A673 (cell line): Measurements from ENCODE around the gene SMIM30. TPM values are rescaled to one million over a fixed set of nuclear protein-coding genes. Genes with fewer than 3 reads are reported as not detected.

Experiments
- BruUV-seq: library from RNA; stranded (reverse); fragments of 400-500 nt; replicated peaks from 2 replicates; lab custom pipeline; 2021; lab: Mats Ljungman, UMichigan
- CTCF ChIA-PET: fragments of 300-600 bp; sonication (Branson Sonifier 250); formaldehyde crosslinking; loops from one replicate; lab custom pipeline; 2022; ENCODE audit warnings: antibody characterized with exemption; lab: Charles Lee
- POLR2A ChIA-PET: fragments of 300-600 bp; sonication (Branson Sonifier 250); formaldehyde crosslinking; loops from one replicate; lab custom pipeline; 2022; ENCODE audit warnings: antibody characterized with exemption; ENCODE audit not compliant: low non-redundant PET; lab: Charles Lee
- DNase-seq: peaks from one replicate; pipeline ENCODE4 v3.0.0-alpha.2; 2015; ENCODE audit warnings: low spot score
- H3K27ac ChIP-seq: fragments of 200-600 bp; sonication (generic); 2 replicates; pipeline ENCODE4 v1.5.1; 2016; ENCODE audit warnings: mixed run types, low read depth, mild to moderate bottlenecking, mixed read lengths, antibody characterized with exemption, low read length; ENCODE audit not compliant: poor library complexity, severe bottlenecking
- H3K27me3 ChIP-seq: fragments of 200-600 bp; sonication (generic); replicated peaks from 2 replicates; pipeline ENCODE4 v1.6.1; 2017; ENCODE audit warnings: mixed run types, low read depth, mild to moderate bottlenecking, mixed read lengths, antibody characterized with exemption, low read length; ENCODE audit not compliant: insufficient read depth, poor library complexity
- H3K36me3 ChIP-seq: fragments of 200-600 bp; sonication (generic); 2 replicates; pipeline ENCODE4 v1.6.1; 2016; ENCODE audit warnings: mixed run types, mild to moderate bottlenecking, mixed read lengths, antibody characterized with exemption, low read length; ENCODE audit not compliant: insufficient read depth, poor library complexity, severe bottlenecking
- H3K4me1 ChIP-seq: fragments of 200-600 bp; sonication (generic); 2 replicates; pipeline ENCODE4 v1.6.1; 2017; ENCODE audit warnings: mixed run types, mild to moderate bottlenecking, mixed read lengths, antibody characterized with exemption, low read length; ENCODE audit not compliant: insufficient read depth, poor library complexity, severe bottlenecking
- H3K4me3 ChIP-seq: fragments of 200-600 bp; sonication (generic); 2 replicates; pipeline ENCODE4 v1.5.1; 2016; ENCODE audit warnings: low read depth, mixed run types, mild to moderate bottlenecking, mixed read lengths, low read length; ENCODE audit not compliant: poor library complexity, severe bottlenecking
- H3K9me3 ChIP-seq: fragments of 200-600 bp; sonication (generic); 2 replicates; pipeline ENCODE4 v1.6.1; 2016; ENCODE audit warnings: mixed run types, low read depth, mild to moderate bottlenecking, mixed read lengths, antibody characterized with exemption, low read length; ENCODE audit not compliant: poor library complexity, severe bottlenecking
- CTCF ChIP-seq: fragments of 300-800, 200-600 bp; sonication (generic); conservative IDR thresholded peaks from 2 replicates; pipeline ENCODE4 v1.5.1; 2017; ENCODE audit warnings: low read depth, mild to moderate bottlenecking, antibody characterized with exemption, low read length, moderate library complexity, mixed read lengths
- EZH2 ChIP-seq: fragments of 200-600 bp; sonication (generic); IDR thresholded peaks from 2 replicates; pipeline ENCODE4 v1.6.1; 2017; ENCODE audit warnings: borderline replicate concordance, low read depth, mild to moderate bottlenecking, mixed read lengths, antibody characterized with exemption, low read length; ENCODE audit not compliant: poor library complexity, severe bottlenecking
- intact Hi-C: fragments of 100-400 bp; cut with micrococcal nuclease; formaldehyde crosslinking; loops from one replicate; pipeline ENCODE4 v1.10.0; 2022; ENCODE audit not compliant: unreplicated experiment
- total RNA-seq: library from RNA; stranded (reverse); gene quantifications from 2 replicates; pipeline ENCODE4 v1.2.3, GENCODE V29; 2021

Gene SMIM30
- total RNA-seq, 1 experiment from 2014 or later = 40.8 TPM

GRCh38 chr7:113086431-113086888 is 31.9 kb downstream of the SMIM30 start, which contains the start of gene GPR85:
Gene GPR85 (minus strand): TSS chr7:113086827. CDS start chr7:113084721, 2,106 bp downstream.
- Histone ChIP-seq H3K9me3 (no peaks in the 10 kb centered on the region), H3K4me1 (no peaks in the 10 kb centered on the region), H3K27me3 (peaks cover 17% of the 10 kb centered on the region), H3K4me3 (peak within 1 kb of the TSS; percentile 47), H3K27ac (no peak within 1 kb of the TSS), H3K36me3 (no peaks in the 10 kb centered on the region)
- ChIA-PET CTCF (interaction anchor here (0.6 kb wide), 1 partner anchor 32 kb away, joined by 4 read pairs; the partner anchor contains the start of gene SMIM30), POLR2A (no interaction called here)
- TF ChIP-seq CTCF (no peak), EZH2 (no peak)
- peak; percentile 64 for DNase-seq
- BruUV-seq = no TSS peak
- intact Hi-C loops = no loop called here

- Histone ChIP-seq H3K9me3 (no peaks in the 10 kb centered on the region), H3K36me3 (no peaks in the 10 kb centered on the region), H3K27ac (no peak overlapping the region), H3K4me3 (no peak overlapping the region), H3K4me1 (no peaks in the 10 kb centered on the region), H3K27me3 (peaks cover 17% of the 10 kb centered on the region)
- POLR2A ChIA-PET = no interaction called here
- intact Hi-C loops = no loop called here
- TF ChIP-seq EZH2 (no peak), CTCF (no peak)
- no TSS peak for BruUV-seq
- no peak for DNase-seq
- CTCF ChIA-PET = interaction anchor here (0.6 kb wide), 2 partner anchors 32 to 128 kb away, joined by 3 to 4 read pairs; partner anchors contain the start of gene SMIM30
These were observed 32.5 kb downstream of the SMIM30 start for GRCh38 chr7:113085781-113086390.

GRCh38 chr7:113084496-113085172 is 33.7 kb downstream of the SMIM30 start:
- no TSS peak for BruUV-seq
- POLR2A ChIA-PET = no interaction called here
- intact Hi-C loops = no loop called here

More at GRCh38 chr7:113084496-113085172, 33.7 kb downstream of the SMIM30 start:
- Histone ChIP-seq H3K27ac (no peak overlapping the region), H3K4me1 (no peaks in the 10 kb centered on the region), H3K36me3 (no peaks in the 10 kb centered on the region), H3K4me3 (no peak overlapping the region), H3K27me3 (peaks cover 17% of the 10 kb centered on the region), H3K9me3 (no peaks in the 10 kb centered on the region)
- CTCF ChIA-PET = no interaction called here
- TF ChIP-seq EZH2 (no peak), CTCF (no peak)
- no peak for DNase-seq
